GM23338 (cell line): ENCODE results near the gene TMED3. TPM values are rescaled to one million over a fixed set of nuclear protein-coding genes. Genes with fewer than 3 reads are reported as not detected.
A peak's percentile ranks its signal among the peaks of the same experiment; 100 is the strongest.

Experiments
- ATAC-seq: fragments of 200-7000 bp; cut with Tn5 transposase; 3 replicates; pipeline ENCODE4 v1.9.1; 2020
- DNase-seq: peaks from one replicate; pipeline ENCODE4 v3.0.0-alpha.2; 2015; ENCODE audit warnings: low spot score
- H2AFZ ChIP-seq: fragments of 200-600 bp; sonication (generic); 2 replicates; pipeline ENCODE4 v1.8.0; 2016; ENCODE audit warnings: antibody characterized with exemption, mild to moderate bottlenecking, moderate library complexity
- H3F3A ChIP-seq: fragments of 200-600 bp; sonication (generic); replicated peaks from 2 replicates; pipeline ENCODE4 v1.8.0; 2017; ENCODE audit warnings: antibody characterized with exemption, mixed run types, low read depth
- H3K27ac ChIP-seq: fragments of 200-600 bp; sonication (generic); 2 replicates; pipeline ENCODE4 v1.6.1; 2016; ENCODE audit warnings: low read depth
- H3K27me3 ChIP-seq: fragments of 200-600 bp; sonication (generic); 2 replicates; pipeline ENCODE4 v1.8.0; 2016; ENCODE audit warnings: mild to moderate bottlenecking, mixed run types, moderate library complexity; ENCODE audit not compliant: insufficient read depth
- H3K36me3 ChIP-seq: fragments of 200-600 bp; sonication (generic); 2 replicates; pipeline ENCODE4 v1.8.0; 2016; ENCODE audit warnings: mild to moderate bottlenecking; ENCODE audit not compliant: insufficient read depth
- H3K4me1 ChIP-seq: fragments of 200-600 bp; sonication (generic); 2 replicates; pipeline ENCODE4 v1.8.0; 2016; ENCODE audit warnings: mild to moderate bottlenecking, moderate library complexity; ENCODE audit not compliant: insufficient read depth
- H3K4me2 ChIP-seq: fragments of 200-600 bp; sonication (generic); 2 replicates; pipeline ENCODE4 v1.7.1; 2017; ENCODE audit warnings: mixed run types
- H3K4me3 ChIP-seq: fragments of 200-600 bp; sonication (generic); 2 replicates; pipeline ENCODE4 v1.6.1; 2016; ENCODE audit warnings: mixed run types
- H3K79me2 ChIP-seq: fragments of 200-600 bp; sonication (generic); replicated peaks from 2 replicates; pipeline ENCODE4 v1.8.0; 2017; ENCODE audit warnings: mild to moderate bottlenecking; ENCODE audit not compliant: insufficient read depth
- H3K9me2 ChIP-seq: fragments of 200-600 bp; sonication (generic); 2 replicates; pipeline ENCODE4 v1.8.0; 2017; ENCODE audit not compliant: insufficient read depth
- H4K20me1 ChIP-seq: fragments of 200-600 bp; sonication (generic); replicated peaks from 2 replicates; pipeline ENCODE4 v1.8.0; 2017; ENCODE audit warnings: mild to moderate bottlenecking; ENCODE audit not compliant: insufficient read depth
- H3K27ac Mint-ChIP-seq: 2 replicates; pipeline ENCODE4 v1.8.0; 2020; ENCODE audit warnings: inconsistent platforms, mild to moderate bottlenecking, moderate library complexity, mixed read lengths
- H3K27me3 Mint-ChIP-seq: 3 replicates; pipeline ENCODE4 v1.8.0; 2022; ENCODE audit warnings: low read depth, mild to moderate bottlenecking, moderate library complexity, mixed read lengths, inconsistent platforms; ENCODE audit not compliant: insufficient read depth, poor library complexity
- H3K36me3 Mint-ChIP-seq: 3 replicates; pipeline ENCODE4 v1.8.0; 2021; ENCODE audit warnings: low read depth, mild to moderate bottlenecking, inconsistent platforms, moderate library complexity, mixed read lengths
- H3K4me1 Mint-ChIP-seq: 3 replicates; pipeline ENCODE4 v1.8.0; 2020; ENCODE audit warnings: mild to moderate bottlenecking, inconsistent platforms, mixed read lengths
- H3K4me3 Mint-ChIP-seq: 3 replicates; pipeline ENCODE4 v1.8.0; 2021; ENCODE audit warnings: moderate library complexity, mild to moderate bottlenecking, inconsistent platforms, mixed read lengths
- H3K9me3 Mint-ChIP-seq: 3 replicates; pipeline ENCODE4 v1.8.0; 2020; ENCODE audit warnings: moderate library complexity, mild to moderate bottlenecking, inconsistent platforms, mixed read lengths
- EZH2 ChIP-seq: fragments of 200-600 bp; sonication (generic); IDR thresholded peaks from one replicate; pipeline ENCODE4 v1.8.0; 2017; ENCODE audit warnings: antibody characterized with exemption, mild to moderate bottlenecking, low read depth; ENCODE audit not compliant: unreplicated experiment
- POLR2AphosphoS5 ChIP-seq: IDR thresholded peaks from 2 replicates; pipeline ENCODE4 v1.6.1; 2016; ENCODE audit warnings: antibody characterized with exemption, low read depth
- REST ChIP-seq: IDR thresholded peaks from one replicate; pipeline ENCODE4 v1.6.1; 2018; ENCODE audit warnings: antibody characterized with exemption; ENCODE audit not compliant: unreplicated experiment
- ZNF114 ChIP-seq: fragments of 250-450 bp; sonication (Bioruptor Pico); IDR thresholded peaks from 2 replicates; pipeline ENCODE4 v1.5.0; 2020; ENCODE audit warnings: mild to moderate bottlenecking, moderate library complexity
- polyA plus RNA-seq: library from polyadenylated mRNA; unstranded; fragments of >200 nt; fragmentation: Nextera tagmentation; extraction: Ambion mirVana; gene quantifications from 2 replicates; pipeline ENCODE4 v1.2.1, GENCODE V29; 2016
- total RNA-seq: library from RNA; depleted of rRNA; stranded (reverse); fragments of >200 nt; shearing (Covaris generic); gene quantifications from 2 replicates; pipeline ENCODE4 v1.2.3, GENCODE V29; 2014

Gene TMED3
- total and polyA plus RNA-seq, 2 experiments from 2014 or later, result 33.7 to 49.2 TPM

- TF ChIP-seq REST, result no peak
Observed at GRCh38 chr15:79352206-79352605, 41.3 kb downstream of the TMED3 start (continued).

- H3K9me3 Mint-ChIP-seq, result peaks cover under 1% of the 10 kb centered on the region; the same call in 1 of the 3 replicates
Observed at GRCh38 chr15:79357566-79357965, 46.7 kb downstream of the TMED3 start.

More at GRCh38 chr15:79357566-79357965, 46.7 kb downstream of the TMED3 start:
- ATAC-seq (peak; percentile 27; the same call in 1 of the 3 replicates), DNase-seq (no peak)
- H3K27ac Mint-ChIP-seq, result no peak overlapping the region
- H3K36me3 Mint-ChIP-seq, result peaks cover 1% of the 10 kb centered on the region; the same call in 2 of the 3 replicates
- no peaks in the 10 kb centered on the region for H3K9me2 ChIP-seq
- H3K4me3 ChIP-seq, result no peak overlapping the region
- H3K4me2 ChIP-seq, result no peak overlapping the region
- TF ChIP-seq ZNF114 (CRISPR knock-in tag) (no peak), EZH2 (no peak), REST (no peak), POLR2AphosphoS5 (no peak)
- H3K36me3 ChIP-seq, result no peaks in the 10 kb centered on the region
- H3K27ac ChIP-seq, result no peak overlapping the region
- no peaks in the 10 kb centered on the region for H3K4me1 ChIP-seq
- H2AFZ ChIP-seq, result no peak overlapping the region
- no peaks in the 10 kb centered on the region for H3K4me1 Mint-ChIP-seq
- no peaks in the 10 kb centered on the region for H3K79me2 ChIP-seq
- no peaks in the 10 kb centered on the region for H4K20me1 ChIP-seq
- H3K27me3 ChIP-seq, result no peaks in the 10 kb centered on the region
- peaks cover 1% of the 10 kb centered on the region for H3K27me3 Mint-ChIP-seq
- no peaks in the 10 kb centered on the region for H3F3A ChIP-seq
- H3K4me3 Mint-ChIP-seq, result no peak overlapping the region
